DND-41 (cell line): ENCODE data around the gene STK32B.

Experiments
- EZH2 ChIP-seq: IDR thresholded peaks from 3 replicates; pipeline ENCODE4 v1.6.1; 2012; ENCODE audit warnings: borderline replicate concordance, low read depth, mild to moderate bottlenecking, moderate library complexity, low read length, inconsistent platforms; ENCODE audit not compliant: severe bottlenecking
- TF ChIP-seq, protein P1 (sequence below): IDR thresholded peaks from 2 replicates; pipeline ENCODE4 v1.5.1; 2012; ENCODE audit warnings: borderline replicate concordance, low read length, moderate library complexity, mild to moderate bottlenecking; ENCODE audit not compliant: poor library complexity, severe bottlenecking; ENCODE audit errors: extremely low read depth

DNA sequence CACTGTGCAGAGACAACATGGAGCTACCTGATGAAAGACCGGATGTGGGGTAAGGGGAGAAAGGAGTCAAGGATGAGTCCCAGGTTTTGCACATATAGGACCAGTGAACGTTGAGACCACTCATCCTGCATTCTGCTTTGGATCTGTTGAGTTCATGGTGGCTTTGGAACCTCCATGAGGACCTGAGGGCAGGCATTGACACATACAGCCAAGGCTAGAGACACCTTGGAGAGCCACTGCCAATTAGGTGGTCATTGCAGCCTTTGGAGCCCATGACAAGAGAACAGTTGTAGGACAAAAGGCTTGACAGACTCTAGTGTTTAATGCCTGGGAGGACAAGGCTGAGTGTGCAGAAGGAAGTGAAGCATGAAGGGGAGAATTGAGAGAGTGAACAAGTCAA lies 87.9 kb downstream of the STK32B start:
- no peak for TF ChIP-seq EZH2
- TF ChIP-seq, protein P1, sequence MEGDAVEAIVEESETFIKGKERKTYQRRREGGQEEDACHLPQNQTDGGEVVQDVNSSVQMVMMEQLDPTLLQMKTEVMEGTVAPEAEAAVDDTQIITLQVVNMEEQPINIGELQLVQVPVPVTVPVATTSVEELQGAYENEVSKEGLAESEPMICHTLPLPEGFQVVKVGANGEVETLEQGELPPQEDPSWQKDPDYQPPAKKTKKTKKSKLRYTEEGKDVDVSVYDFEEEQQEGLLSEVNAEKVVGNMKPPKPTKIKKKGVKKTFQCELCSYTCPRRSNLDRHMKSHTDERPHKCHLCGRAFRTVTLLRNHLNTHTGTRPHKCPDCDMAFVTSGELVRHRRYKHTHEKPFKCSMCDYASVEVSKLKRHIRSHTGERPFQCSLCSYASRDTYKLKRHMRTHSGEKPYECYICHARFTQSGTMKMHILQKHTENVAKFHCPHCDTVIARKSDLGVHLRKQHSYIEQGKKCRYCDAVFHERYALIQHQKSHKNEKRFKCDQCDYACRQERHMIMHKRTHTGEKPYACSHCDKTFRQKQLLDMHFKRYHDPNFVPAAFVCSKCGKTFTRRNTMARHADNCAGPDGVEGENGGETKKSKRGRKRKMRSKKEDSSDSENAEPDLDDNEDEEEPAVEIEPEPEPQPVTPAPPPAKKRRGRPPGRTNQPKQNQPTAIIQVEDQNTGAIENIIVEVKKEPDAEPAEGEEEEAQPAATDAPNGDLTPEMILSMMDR, result no peak
